Measurements from ENCODE around the gene MMADHC. TPM values are rescaled to one million over a fixed set of nuclear protein-coding genes. Genes with fewer than 3 reads are reported as not detected.

MMADHC gene
- total RNA-seq, 1 donor from 2014 or later: 132 TPM

DNA sequence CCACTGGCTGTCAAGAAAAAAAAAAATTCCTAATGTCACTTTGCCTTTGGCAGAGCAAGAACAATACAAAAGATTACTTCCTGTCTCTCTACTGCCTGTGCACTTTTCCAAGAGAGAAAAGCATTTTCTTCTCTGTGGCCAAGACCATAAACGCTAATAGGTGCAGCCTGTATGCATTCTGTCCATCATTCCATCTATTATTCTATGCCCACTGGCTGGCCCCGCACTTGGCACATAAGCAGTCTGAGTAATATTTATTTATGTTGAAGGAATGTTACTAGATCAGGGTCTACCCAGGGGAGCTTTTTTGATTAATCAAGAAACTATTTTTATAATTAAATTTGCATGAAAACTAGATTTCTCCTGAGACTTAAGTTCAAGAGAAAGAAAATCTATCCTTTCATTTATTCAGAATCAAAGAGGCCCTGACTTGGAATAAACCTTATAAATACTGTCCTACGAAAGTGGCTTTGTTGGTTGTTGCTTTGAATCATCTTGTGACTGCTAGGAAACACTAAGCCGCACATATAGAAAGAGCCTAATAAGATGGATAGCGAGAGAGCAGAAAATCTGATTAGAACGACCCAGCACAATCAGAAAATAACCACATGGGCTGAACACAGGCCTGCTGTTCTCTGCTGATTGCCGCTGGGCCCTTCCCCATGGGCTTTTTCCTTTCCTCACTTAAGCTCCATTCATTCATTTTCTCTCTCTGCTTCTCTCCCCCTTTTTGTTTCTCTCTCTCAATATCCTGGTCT, 59.4 kb downstream of the MMADHC start:
- TF ChIP-seq, protein P1, sequence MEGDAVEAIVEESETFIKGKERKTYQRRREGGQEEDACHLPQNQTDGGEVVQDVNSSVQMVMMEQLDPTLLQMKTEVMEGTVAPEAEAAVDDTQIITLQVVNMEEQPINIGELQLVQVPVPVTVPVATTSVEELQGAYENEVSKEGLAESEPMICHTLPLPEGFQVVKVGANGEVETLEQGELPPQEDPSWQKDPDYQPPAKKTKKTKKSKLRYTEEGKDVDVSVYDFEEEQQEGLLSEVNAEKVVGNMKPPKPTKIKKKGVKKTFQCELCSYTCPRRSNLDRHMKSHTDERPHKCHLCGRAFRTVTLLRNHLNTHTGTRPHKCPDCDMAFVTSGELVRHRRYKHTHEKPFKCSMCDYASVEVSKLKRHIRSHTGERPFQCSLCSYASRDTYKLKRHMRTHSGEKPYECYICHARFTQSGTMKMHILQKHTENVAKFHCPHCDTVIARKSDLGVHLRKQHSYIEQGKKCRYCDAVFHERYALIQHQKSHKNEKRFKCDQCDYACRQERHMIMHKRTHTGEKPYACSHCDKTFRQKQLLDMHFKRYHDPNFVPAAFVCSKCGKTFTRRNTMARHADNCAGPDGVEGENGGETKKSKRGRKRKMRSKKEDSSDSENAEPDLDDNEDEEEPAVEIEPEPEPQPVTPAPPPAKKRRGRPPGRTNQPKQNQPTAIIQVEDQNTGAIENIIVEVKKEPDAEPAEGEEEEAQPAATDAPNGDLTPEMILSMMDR (conservative IDR thresholded peaks at IDR 0.05; ENCODE audit: low read depth, low read length): no peak
- DNase-seq (ENCODE audit: low read depth): no peak
- H3K4me3 ChIP-seq (ENCODE audit: low read depth, low read length): no peak overlapping the region

DNA sequence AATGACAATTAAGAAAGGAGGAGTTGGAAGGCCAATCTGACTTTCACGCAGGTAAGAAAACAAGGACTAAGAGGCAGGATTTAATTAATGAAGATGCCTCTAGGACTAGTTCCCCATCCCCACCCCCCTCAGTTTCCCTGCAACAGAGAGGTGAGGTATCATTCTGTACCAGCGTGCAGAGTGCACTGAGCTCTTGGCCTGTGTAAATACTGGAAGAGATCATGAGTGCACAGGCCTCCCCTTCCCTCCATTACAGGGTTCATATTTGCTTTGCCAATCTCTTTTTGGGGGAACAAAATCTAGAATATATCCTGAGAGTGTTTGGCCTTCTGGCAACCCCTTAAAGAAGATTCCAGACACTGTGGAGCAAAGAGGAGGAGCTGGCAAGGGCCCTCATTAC, 60.9 kb downstream of the MMADHC start:
- DNase-seq (ENCODE audit: low read depth): no peak
- no peak overlapping the region for H3K4me3 ChIP-seq (ENCODE audit: low read depth, low read length)
- TF ChIP-seq, protein P1 (conservative IDR thresholded peaks at IDR 0.05; ENCODE audit: low read depth, low read length): no peak

DNA sequence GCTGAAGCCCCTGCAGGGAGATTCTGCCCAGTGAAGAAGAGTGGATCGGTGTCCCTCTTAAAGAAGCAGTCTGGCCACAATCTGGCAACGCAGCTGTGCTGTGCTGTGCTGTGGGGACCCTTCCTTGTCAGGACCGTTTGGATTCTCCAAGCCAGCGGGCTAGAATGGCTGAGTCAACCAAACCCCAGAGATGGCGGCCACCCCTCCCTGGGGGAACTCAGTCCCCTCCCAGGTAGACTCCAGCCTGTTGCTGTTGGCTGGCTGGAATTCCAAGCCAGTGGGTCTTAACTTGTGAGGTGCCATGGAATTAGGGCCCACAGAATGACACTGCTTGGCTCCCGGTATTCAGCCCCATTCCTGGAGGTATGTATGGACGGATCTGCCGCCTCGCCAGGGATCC, 62.3 kb downstream of the MMADHC start:
- no peak for DNase-seq (ENCODE audit: low read depth)

More for the DNA sequence above, 62.3 kb downstream of the MMADHC start:
- H3K4me3 ChIP-seq (ENCODE audit: low read depth, low read length): no peak overlapping the region
- TF ChIP-seq, protein P1 (conservative IDR thresholded peaks at IDR 0.05; ENCODE audit: low read depth, low read length): no peak
